Ascending aorta (tissue), 2 donors: ENCODE results near the gene PABPN1. TPM values are rescaled to one million over a fixed set of nuclear protein-coding genes. Genes with fewer than 3 reads are reported as not detected.

Experiments
- DNase-seq, 2 donors: peaks; one replicate each; pipeline ENCODE4 v3.0.0-alpha.2; 2019; ENCODE audit warnings: low spot score in 2 of 2
- H3K27ac ChIP-seq, 2 donors: fragments of 200-600 bp; sonication (generic); one replicate each; pipeline ENCODE4 v1.5.1; 2016 to 2017; ENCODE audit warnings: mild to moderate bottlenecking in 1 of 2
- H3K27me3 ChIP-seq: fragments of 200-600 bp; sonication (generic); one replicate; pipeline ENCODE4 v1.5.1; 2017
- H3K36me3 ChIP-seq, 2 donors: fragments of 200-600 bp; sonication (generic); one replicate each; pipeline ENCODE4 v1.5.1; 2016
- H3K4me1 ChIP-seq, 2 donors: fragments of 200-600 bp; sonication (generic); one replicate each; pipeline ENCODE4 v1.5.1; 2016 to 2017; ENCODE audit warnings: mild to moderate bottlenecking in 1 of 2
- H3K4me3 ChIP-seq, 2 donors: fragments of 200-600 bp; sonication (generic); one replicate each; pipeline ENCODE4 v1.5.1; 2016 to 2017; ENCODE audit warnings: mild to moderate bottlenecking in 1 of 2
- H3K9me3 ChIP-seq, 2 donors: fragments of 200-600 bp; sonication (generic); one replicate each; pipeline ENCODE4 v1.5.1; 2016
- CTCF ChIP-seq, 3 experiments: fragments of 200-600 bp in 2 of 3; fragments of 450-650 bp in 1 of 3; sonication (generic) in 2 of 3; IDR thresholded peaks; one replicate each; pipeline ENCODE4 v1.5.1; 2016 to 2019; ENCODE audit warnings: antibody characterized with exemption in 3 of 3, mild to moderate bottlenecking in 1 of 3, moderate library complexity in 1 of 3
- intact Hi-C: fragments of 100-400 bp; cut with DNase I; formaldehyde crosslinking; loops from one replicate; pipeline ENCODE4 v1.15.1; 2023
- total RNA-seq: library from RNA; depleted of rRNA; stranded (reverse); fragments of >200 nt; gene quantifications from one replicate; pipeline ENCODE4 v1.1.0, GENCODE V29; 2016

The PABPN1 gene
- total RNA-seq, 1 donor from 2014 or later: 90.6 TPM

GRCh38 chr14:23354990-23355389 lies 33.7 kb downstream of the PABPN1 start:
- peaks cover 8 to 17% of the 10 kb centered on the region in 2 donors for H3K36me3 ChIP-seq
- no peak for TF ChIP-seq CTCF (IDR thresholded peaks at IDR 0.05)
- intact Hi-C loops: no loop called here

GRCh38 chr14:23355871-23356435 lies 34.7 kb downstream of the PABPN1 start:
- peaks cover 4 to 9% of the 10 kb centered on the region in 2 donors for H3K4me1 ChIP-seq
- H3K4me3 ChIP-seq: no peak overlapping the region
- H3K9me3 ChIP-seq: no peaks in the 10 kb centered on the region
- TF ChIP-seq CTCF (IDR thresholded peaks at IDR 0.05): no peak
- intact Hi-C loops: loop anchor here (1.0 kb wide), 1 partner anchor 24 kb away; no protein-coding TSS in a partner anchor
- peak in 1 of 2 donors; percentile 37 for DNase-seq
- no peaks in the 10 kb centered on the region for H3K27me3 ChIP-seq
- peaks cover 12 to 17% of the 10 kb centered on the region in 2 donors for H3K36me3 ChIP-seq
- H3K27ac ChIP-seq: no peak overlapping the region

More at GRCh38 chr14:23354990-23355389, 33.7 kb downstream of the PABPN1 start:
- H3K27ac ChIP-seq: no peak overlapping the region
- DNase-seq: peak in 1 of 2 donors; percentile 30
- H3K27me3 ChIP-seq: no peaks in the 10 kb centered on the region
- peaks cover 4 to 9% of the 10 kb centered on the region in 2 donors for H3K4me1 ChIP-seq
- no peaks in the 10 kb centered on the region for H3K9me3 ChIP-seq
- no peak overlapping the region for H3K4me3 ChIP-seq

GRCh38 chr14:23356662-23357061 lies 35.4 kb downstream of the PABPN1 start:
- TF ChIP-seq CTCF (IDR thresholded peaks at IDR 0.05): no peak
- peak in 1 of 2 donors; percentile 16 for DNase-seq
- peaks cover 4 to 11% of the 10 kb centered on the region in 2 donors for H3K4me1 ChIP-seq
- H3K36me3 ChIP-seq: peaks cover 12 to 17% of the 10 kb centered on the region in 2 donors
- H3K27me3 ChIP-seq: no peaks in the 10 kb centered on the region
- no peak overlapping the region for H3K27ac ChIP-seq
- intact Hi-C loops: loop anchor here (1.0 kb wide), 1 partner anchor 24 kb away; no protein-coding TSS in a partner anchor
- H3K9me3 ChIP-seq: no peaks in the 10 kb centered on the region
- H3K4me3 ChIP-seq: no peak overlapping the region

- TF ChIP-seq CTCF (IDR thresholded peaks at IDR 0.05): no peak
- peaks cover 2 to 10% of the 10 kb centered on the region in 2 donors for H3K4me1 ChIP-seq
- H3K27ac ChIP-seq: no peak overlapping the region
- no peaks in the 10 kb centered on the region for H3K27me3 ChIP-seq
- peak in 1 of 2 donors; percentile 57 for DNase-seq
- intact Hi-C loops: no loop called here
- H3K36me3 ChIP-seq: peaks cover 12 to 17% of the 10 kb centered on the region in 2 donors
- no peak overlapping the region for H3K4me3 ChIP-seq
- no peaks in the 10 kb centered on the region for H3K9me3 ChIP-seq
Observed at GRCh38 chr14:23357261-23357660, 36.0 kb downstream of the PABPN1 start.

- Histone ChIP-seq H3K27me3 (no peaks in the 10 kb centered on the region), H3K9me3 (no peaks in the 10 kb centered on the region), H3K36me3 (peaks cover 12 to 17% of the 10 kb centered on the region in 2 donors), H3K27ac (no peak overlapping the region), H3K4me3 (no peak overlapping the region), H3K4me1 (peaks cover 2 to 10% of the 10 kb centered on the region in 2 donors)
- intact Hi-C loops: no loop called here
- TF ChIP-seq CTCF (IDR thresholded peaks at IDR 0.05): no peak
- DNase-seq: no peak
Observed at GRCh38 chr14:23358042-23358441, 36.8 kb downstream of the PABPN1 start.
